Activated CD4-positive, alpha-beta T cell treated with anti-CD3 and anti-CD28 coated beads for 1 hour (primary cell): Measurements from ENCODE around the gene DIAPH1.

Source experiments
- DNase-seq: peaks from one replicate; pipeline ENCODE4 v3.0.0-alpha.2; 2020

The DIAPH1 gene

GRCh38 chr5:141477044-141477575 is 141.7 kb downstream of the DIAPH1 start:
- no peak for DNase-seq

- DNase-seq: no peak
These were observed 142.5 kb downstream of the DIAPH1 start for GRCh38 chr5:141476132-141476911.

- no peak for DNase-seq
These were observed 143.1 kb downstream of the DIAPH1 start, which contains the start of gene PCDHGC3 for GRCh38 chr5:141475625-141476131. Gene PCDHGC3 (plus strand): TSS chr5:141475966. CDS start chr5:141476117, 151 bp downstream.

- DNase-seq: no peak
These were observed 153.4 kb downstream of the DIAPH1 start for GRCh38 chr5:141465351-141465750.
